ENCODE measurements around the gene NPS. TPM values are rescaled to one million over a fixed set of nuclear protein-coding genes. Genes with fewer than 3 reads are reported as not detected.

NPS gene
- total RNA-seq, 1 experiment from 2014 or later, result not detected

GRCh38 chr10:127553417-127553816 lies 4.3 kb downstream of the NPS start:
- DNase-seq (ENCODE audit: extremely low read depth, low read depth), result peak; percentile 88

- DNase-seq (ENCODE audit: extremely low read depth, low read depth), result no peak
These were observed 7.8 kb downstream of the NPS start for GRCh38 chr10:127556916-127557315.

- no peak for DNase-seq (ENCODE audit: extremely low read depth, low read depth)
These were observed 12.5 kb downstream of the NPS start for GRCh38 chr10:127561647-127562046.

- DNase-seq (ENCODE audit: extremely low read depth, low read depth), result no peak
These were observed 14.8 kb downstream of the NPS start for GRCh38 chr10:127563718-127564553.

GRCh38 chr10:127564644-127565043 lies 15.5 kb downstream of the NPS start:
- DNase-seq (ENCODE audit: extremely low read depth, low read depth), result no peak

- DNase-seq (ENCODE audit: extremely low read depth, low read depth), result no peak
These were observed 16.5 kb downstream of the NPS start for GRCh38 chr10:127565583-127565982.

- no peak for DNase-seq (ENCODE audit: extremely low read depth, low read depth)
These were observed 20.1 kb downstream of the NPS start for GRCh38 chr10:127569210-127569609.

GRCh38 chr10:127570036-127570435 lies 20.9 kb downstream of the NPS start:
- no peak for DNase-seq (ENCODE audit: extremely low read depth, low read depth)

- no peak for DNase-seq (ENCODE audit: extremely low read depth, low read depth)
These were observed 22.3 kb downstream of the NPS start for GRCh38 chr10:127571386-127571785.

- no peak for DNase-seq (ENCODE audit: extremely low read depth, low read depth)
These were observed 26.9 kb downstream of the NPS start for GRCh38 chr10:127576051-127576450.

- DNase-seq (ENCODE audit: extremely low read depth, low read depth), result peak; percentile 49
These were observed 27.6 kb downstream of the NPS start for GRCh38 chr10:127576740-127577161.

GRCh38 chr10:127577376-127578258 lies 28.5 kb downstream of the NPS start:
- DNase-seq (ENCODE audit: extremely low read depth, low read depth), result peak; percentile 69

GRCh38 chr10:127578259-127578960 lies 29.3 kb downstream of the NPS start:
- DNase-seq (ENCODE audit: extremely low read depth, low read depth), result no peak

- DNase-seq (ENCODE audit: extremely low read depth, low read depth), result no peak
These were observed 29.8 kb downstream of the NPS start for GRCh38 chr10:127578961-127579305.

- DNase-seq (ENCODE audit: extremely low read depth, low read depth), result no peak
These were observed 30.5 kb downstream of the NPS start for GRCh38 chr10:127579640-127580039.

- no peak for DNase-seq (ENCODE audit: extremely low read depth, low read depth)
These were observed 31.7 kb downstream of the NPS start for GRCh38 chr10:127580822-127581221.

GRCh38 chr10:127585519-127586023 lies 36.5 kb downstream of the NPS start:
- no peak for DNase-seq (ENCODE audit: extremely low read depth, low read depth)

- DNase-seq (ENCODE audit: extremely low read depth, low read depth), result no peak
These were observed 38.7 kb downstream of the NPS start for GRCh38 chr10:127587668-127588365.

GRCh38 chr10:127592586-127592985 lies 43.5 kb downstream of the NPS start:
- DNase-seq (ENCODE audit: extremely low read depth, low read depth), result no peak

- DNase-seq (ENCODE audit: extremely low read depth, low read depth), result peak; percentile 24
These were observed 51.4 kb downstream of the NPS start for GRCh38 chr10:127600479-127600878.

All from NCI-H460 (cell line).